Activated T-cell treated with anti-CD3 and anti-CD28 coated beads, Interleukin-2, amount 50 U/mL, for 1 hour (primary cell): ENCODE results near the gene HPS4.
"Not testable (repeated sequence)": the region's sequence is repeated elsewhere in the genome, so short reads cannot be mapped to it uniquely, and the experiment has no call there.

ENCODE experiments used
- DNase-seq: peaks from one replicate; pipeline ENCODE4 v3.0.0-alpha.2; 2020

Gene HPS4

DNA sequence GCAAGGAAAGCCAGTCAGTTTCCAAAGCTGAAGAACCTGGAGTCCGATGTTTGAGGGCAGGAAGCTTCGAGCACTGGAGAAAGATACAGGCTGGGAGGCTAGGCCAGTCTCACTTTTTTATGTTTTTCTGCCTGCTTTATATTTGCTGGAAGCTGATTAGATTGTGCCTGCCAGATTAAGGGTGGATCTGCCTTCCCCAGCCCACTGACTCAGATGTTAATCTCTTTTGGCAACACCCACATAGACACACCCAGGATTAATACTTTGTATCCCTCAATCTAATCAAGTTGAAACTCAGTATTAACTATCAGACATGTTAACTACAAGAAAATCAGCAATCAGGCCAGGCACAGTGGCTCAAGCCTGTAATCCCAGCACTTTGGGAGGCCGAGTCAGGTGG lies 44.8 kb downstream of the HPS4 start:
- not testable (repeated sequence) for DNase-seq

DNA sequence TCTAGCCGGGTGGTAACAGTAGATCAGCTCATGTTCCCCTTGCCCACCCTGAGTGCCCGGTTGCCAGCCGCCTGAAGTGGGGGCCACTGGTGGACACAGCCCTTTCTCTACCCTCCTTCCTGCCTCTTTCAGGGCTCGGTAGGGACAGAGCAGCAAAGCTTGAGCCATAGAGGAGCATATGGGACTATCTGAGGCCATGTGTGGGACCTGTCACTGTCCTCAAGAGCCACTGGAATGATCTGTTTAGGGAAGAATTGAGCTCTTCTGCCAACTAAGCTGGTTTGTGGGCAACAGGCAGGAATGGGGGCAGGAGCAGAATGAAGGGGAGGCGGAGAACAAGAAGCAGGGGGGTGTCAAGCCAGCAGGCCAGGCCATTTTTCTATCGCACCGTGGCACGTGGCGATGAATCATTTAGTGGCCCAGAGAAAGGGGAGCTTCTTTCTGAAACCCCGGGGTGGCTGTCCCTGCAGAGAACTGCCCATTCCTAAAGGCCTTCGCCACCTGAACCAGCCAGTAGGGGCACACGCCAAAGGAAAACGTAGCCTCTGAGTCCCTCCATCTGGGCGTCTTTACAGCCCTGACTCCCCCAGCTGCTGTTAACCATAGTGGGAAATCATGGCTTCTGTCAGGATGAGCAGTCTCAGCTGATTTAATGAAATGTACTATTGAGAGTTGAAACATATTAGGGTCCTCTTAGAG lies 45.7 kb downstream of the HPS4 start:
- DNase-seq: no peak

GRCh38 chr22:26436903-26437515 lies 46.6 kb downstream of the HPS4 start:
- no peak for DNase-seq

DNA sequence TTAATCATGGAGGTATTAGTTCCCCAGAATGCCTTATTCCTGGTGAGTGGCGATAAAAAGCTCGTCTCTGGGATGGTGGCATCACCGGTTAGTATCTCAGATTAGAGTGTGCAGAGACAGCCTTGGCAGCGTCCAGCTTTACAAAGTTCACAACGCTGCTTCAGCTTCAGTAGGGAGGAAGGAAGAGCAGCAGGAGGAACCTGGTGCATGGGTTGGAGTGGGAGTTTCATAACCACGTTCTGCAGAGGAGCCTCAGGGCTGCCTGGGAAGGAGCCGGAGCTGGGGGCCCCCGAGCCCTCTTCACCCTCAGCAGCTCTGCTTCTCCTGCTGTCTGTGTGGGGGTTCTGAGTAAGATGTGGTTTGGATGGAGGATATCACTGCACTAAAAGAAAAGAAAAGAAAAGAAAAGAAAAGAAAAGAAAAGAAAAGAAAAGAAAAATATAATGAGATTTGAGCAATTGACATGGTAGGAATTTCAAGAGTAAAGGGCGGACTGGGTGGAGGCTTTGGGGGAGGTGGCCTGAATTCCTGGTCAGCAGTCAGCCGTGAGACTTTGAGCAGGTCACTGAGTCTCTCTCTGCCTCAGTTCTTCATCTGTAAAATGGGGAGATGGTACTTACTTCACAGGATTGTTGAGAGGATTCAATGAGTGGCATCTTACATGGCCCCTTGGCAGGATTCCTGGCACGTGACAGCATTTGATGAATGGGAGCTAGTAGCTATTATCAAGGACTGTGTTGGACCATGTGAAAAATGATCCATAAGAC lies 48.1 kb downstream of the HPS4 start:
- no peak for DNase-seq

DNA sequence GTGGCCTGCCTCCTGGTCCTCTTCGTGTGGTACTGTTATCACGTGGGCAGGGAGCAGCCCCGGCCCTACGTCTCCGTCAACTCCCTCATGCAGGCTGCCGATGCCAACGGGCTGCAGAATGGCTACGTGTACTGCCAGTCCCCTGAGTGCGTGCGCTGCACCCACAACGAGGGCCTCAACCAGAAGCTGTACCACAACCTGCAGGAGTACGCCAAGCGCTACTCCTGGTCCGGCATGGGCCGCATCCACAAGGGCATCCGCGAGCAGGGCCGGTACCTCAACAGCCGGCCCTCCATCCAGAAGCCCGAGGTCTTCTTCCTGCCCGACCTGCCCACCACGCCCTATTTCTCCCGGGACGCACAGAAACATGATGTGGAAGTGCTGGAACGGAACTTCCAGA lies 49.8 kb downstream of the HPS4 start:
- no peak for DNase-seq

GRCh38 chr22:26432619-26433311 lies 50.8 kb downstream of the HPS4 start:
- no peak for DNase-seq

GRCh38 chr22:26431261-26431995 lies 52.2 kb downstream of the HPS4 start:
- no peak for DNase-seq

DNA sequence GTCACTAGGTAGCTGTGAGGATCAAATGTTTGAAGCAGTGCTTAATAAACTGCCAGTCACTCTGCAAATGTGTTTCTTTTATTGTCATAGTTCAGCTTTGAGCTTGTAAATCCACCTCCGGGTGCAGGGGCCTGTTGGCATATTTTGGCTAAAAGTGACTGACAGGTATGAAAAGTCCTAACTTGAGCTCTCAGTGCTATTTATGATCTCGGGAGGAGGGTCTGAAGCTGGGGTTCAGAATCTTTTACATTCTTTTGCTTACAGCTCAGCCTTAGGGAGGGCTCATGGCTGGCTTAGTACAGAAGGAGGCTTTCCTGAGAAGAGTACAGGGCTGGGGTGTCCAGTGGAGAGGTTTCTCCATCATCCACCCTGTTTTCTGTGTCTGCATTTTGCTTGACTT lies 53.0 kb downstream of the HPS4 start:
- no peak for DNase-seq

GRCh38 chr22:26429458-26430286 lies 53.9 kb downstream of the HPS4 start:
- DNase-seq: peak; percentile 22

GRCh38 chr22:26428515-26429457 lies 54.8 kb downstream of the HPS4 start, which contains the start of gene ASPHD2:
Gene ASPHD2 (plus strand): TSS chr22:26429260. CDS start chr22:26433616, 4,356 bp downstream.
- DNase-seq: peak; percentile 87

DNA sequence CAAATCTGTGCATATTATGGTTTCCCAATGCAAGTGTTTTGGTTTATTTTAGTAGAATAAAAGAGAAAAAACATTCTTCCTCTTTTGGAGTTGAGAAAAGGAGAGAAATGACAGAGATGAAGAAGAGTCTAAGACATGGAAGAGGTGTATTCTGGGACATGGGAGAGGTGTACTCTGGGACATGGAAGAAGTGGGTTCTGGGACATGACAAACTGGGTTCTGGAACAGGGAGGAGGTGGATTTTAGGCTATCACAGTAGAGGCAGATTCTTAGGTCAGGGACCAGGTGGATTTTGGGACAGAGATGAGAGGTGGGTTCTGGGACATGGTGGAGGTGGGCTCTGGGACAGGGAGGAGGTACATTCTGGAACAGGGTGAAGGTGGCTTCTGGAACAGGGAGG lies 56.7 kb downstream of the HPS4 start:
- DNase-seq: no peak

GRCh38 chr22:26418620-26419019 lies 65.0 kb downstream of the HPS4 start:
- DNase-seq: no peak

DNA sequence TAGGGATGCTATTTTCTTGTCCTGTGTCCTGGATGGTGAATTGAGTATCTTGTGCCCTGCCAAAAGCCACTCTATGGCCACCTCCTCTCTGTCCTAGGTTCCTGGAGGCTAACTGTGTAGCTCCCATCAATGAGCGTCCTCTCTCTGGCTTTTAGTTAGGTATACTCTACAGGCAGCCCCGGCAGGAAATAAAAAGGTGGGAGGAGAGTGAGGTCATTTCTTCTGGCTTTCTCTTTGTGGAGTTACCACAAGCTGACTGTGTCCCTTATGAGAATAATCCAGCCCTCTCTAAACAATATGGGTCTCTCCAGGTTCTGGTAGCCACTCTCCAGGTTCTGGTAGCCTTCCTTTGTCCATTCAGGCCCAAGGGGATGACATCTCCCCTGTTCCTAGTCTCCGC lies 66.2 kb downstream of the HPS4 start:
- DNase-seq: no peak

DNA sequence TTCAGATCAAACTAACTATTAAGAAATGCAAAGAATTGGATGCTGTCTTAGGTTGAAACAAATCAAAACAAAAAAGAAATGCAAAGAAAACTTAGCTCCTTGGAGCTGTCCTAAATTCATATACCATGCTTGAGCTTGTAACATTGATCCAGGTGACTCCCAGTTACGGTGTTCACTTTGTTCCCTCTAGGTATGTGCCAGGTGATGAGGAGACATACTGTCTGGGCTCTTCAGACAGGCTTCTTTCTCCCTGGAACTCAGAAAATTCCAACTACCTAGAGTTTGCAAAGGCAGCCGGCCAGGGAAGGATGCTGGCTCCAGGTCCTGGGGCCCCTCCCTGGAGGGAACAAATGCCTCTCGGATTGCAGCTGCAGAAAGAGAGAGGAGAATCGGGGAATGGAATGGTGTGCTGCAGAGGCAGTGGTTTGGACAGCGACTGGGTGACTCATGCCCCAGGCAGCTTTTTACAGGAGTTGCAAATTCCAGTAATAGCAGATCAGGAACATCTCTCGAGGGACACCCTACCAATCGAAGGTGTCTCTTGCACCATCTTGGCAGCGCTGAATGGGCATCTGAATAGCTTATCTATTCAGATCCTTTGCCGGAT lies 66.8 kb downstream of the HPS4 start:
- no peak for DNase-seq

DNA sequence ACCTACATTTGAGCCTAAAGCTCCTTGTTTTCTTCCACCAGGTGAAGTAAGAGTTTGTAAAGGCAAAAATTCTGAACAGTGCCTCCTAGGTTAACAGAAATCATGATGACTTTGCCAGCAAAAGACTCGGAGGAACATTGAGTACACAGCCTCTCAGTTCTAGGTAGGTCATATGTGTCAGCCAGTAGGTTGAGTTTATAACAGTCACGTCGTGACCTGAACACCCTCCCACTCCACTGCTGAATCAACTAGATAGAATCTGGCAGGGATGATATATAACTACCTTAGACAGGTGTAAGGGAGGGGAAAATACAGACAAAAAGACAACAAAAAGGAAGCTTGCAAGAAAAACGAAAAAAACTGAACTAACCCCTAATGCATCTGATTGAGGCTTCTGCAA lies 67.3 kb downstream of the HPS4 start:
- DNase-seq: no peak

DNA sequence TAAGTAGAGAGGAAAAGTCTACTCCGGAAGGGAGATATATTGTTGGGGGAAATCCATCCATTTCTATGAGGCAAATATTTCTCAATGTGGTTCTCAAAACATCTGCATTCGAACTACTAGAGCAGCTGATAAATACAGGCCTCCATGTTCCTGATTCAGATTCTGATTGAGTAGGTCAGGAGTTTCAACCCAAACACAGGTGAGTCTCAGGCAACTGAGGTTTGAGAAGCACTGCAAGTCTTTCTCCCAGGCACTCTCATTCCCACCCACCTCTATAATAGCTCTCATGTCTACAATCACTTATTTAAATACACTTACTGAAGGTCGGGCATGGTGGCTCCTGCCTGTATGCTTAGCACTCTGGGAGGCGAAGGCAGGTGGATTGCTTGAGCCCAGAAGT lies 69.2 kb downstream of the HPS4 start:
- no peak for DNase-seq

DNA sequence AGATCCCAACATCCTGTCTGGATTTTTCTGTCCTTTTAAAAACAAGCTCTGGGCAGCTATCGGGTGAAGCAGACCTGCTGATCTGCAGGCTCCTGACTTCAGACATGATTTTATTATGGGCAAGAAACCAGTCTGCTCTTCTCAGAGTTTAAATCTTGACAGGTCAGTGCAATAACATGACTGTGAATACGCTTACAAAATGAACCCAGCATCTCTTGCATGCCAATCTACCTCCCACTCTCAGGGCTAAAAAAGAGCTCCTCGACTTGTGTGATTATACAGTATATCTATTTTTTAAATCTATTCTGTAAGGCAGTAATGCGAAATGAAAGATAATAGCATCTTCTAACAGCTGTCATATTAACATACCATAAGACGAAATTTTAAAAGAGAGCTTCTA lies 73.2 kb downstream of the HPS4 start:
- no peak for DNase-seq

- DNase-seq: no peak
These were observed 73.8 kb downstream of the HPS4 start for GRCh38 chr22:26409719-26410335.

GRCh38 chr22:26408562-26409220 lies 74.9 kb downstream of the HPS4 start:
- DNase-seq: not testable (repeated sequence)
